Pulmonary artery endothelial cell (primary cell): ENCODE results near the gene PNPLA6. TPM values are rescaled to one million over a fixed set of nuclear protein-coding genes. Genes with fewer than 3 reads are reported as not detected.

Source experiments
- DNase-seq: peaks from one replicate; pipeline ENCODE4 v3.0.0-alpha.2; 2011; ENCODE audit warnings: low read depth, low spot score
- total RNA-seq: library from RNA; depleted of rRNA; stranded (reverse); fragments of >200 nt; gene quantifications from 2 replicates; pipeline ENCODE4 v1.2.3, GENCODE V29; 2014

PNPLA6 gene
- total RNA-seq, 1 donor from 2014 or later = 82.8 TPM

DNA sequence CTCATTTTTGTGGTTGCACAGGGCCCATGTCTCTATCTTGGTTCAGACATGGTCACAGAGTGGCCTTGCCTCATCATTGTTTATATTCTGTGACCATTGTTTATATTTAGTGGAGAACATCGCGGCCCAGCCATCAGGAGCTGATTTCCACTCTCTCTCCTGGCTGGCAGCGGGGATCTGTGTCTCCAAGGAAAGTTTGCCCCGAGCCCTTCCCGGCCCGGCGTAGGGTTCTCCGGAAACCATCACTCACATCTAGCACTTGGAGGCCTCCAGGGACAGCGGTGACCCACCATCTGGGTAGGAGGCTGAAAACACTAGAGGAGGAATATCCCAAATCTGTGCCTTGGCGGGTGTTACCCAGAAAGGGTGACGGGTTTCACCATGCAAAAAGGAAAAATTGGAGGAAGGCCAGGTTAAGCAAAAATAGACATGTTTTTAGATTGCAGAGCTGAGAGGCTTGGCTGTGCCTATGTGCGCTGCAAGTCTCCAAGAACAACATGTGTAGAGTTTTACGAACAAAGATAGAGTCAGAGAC lies 20.3 kb upstream of the PNPLA6 start:
- no peak for DNase-seq

DNA sequence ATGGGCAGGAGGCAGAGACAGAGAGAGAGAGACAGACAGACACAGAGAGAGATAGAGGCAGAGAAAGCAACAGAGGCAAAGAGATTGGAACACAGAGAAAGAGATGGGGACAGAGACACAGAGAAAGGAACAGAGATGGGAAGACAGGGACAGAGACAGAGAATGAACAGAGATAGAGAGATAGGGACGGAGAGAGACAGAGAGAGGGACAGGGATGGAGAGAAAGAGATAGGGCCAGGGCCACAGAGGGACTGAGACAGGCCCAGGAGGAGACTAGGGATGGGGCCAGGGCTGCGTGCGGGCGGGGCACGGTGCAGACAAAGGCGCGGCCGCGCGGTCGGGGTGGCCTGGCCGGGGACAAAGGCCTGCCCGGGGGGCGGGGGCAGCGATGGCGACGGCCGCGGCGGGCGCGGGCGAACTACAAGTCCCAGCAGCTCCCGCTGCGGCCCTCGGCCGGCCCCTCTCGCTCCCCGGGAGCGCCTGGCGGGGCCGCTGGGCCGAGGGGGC lies 19.8 kb upstream of the PNPLA6 start, which contains the start of gene ZNF358:
Gene ZNF358 (plus strand): TSS at position 459 of the 507 bp plus-strand sequence. CDS start 3,140 bp downstream, outside the sequence.
- DNase-seq = no peak

GRCh38 chr19:7516333-7516732 lies 19.2 kb upstream of the PNPLA6 start:
- no peak for DNase-seq

GRCh38 chr19:7516878-7517277 lies 18.6 kb upstream of the PNPLA6 start:
- no peak for DNase-seq

- DNase-seq = no peak
These were observed 16.0 kb upstream of the PNPLA6 start for GRCh38 chr19:7519361-7520130.

DNA sequence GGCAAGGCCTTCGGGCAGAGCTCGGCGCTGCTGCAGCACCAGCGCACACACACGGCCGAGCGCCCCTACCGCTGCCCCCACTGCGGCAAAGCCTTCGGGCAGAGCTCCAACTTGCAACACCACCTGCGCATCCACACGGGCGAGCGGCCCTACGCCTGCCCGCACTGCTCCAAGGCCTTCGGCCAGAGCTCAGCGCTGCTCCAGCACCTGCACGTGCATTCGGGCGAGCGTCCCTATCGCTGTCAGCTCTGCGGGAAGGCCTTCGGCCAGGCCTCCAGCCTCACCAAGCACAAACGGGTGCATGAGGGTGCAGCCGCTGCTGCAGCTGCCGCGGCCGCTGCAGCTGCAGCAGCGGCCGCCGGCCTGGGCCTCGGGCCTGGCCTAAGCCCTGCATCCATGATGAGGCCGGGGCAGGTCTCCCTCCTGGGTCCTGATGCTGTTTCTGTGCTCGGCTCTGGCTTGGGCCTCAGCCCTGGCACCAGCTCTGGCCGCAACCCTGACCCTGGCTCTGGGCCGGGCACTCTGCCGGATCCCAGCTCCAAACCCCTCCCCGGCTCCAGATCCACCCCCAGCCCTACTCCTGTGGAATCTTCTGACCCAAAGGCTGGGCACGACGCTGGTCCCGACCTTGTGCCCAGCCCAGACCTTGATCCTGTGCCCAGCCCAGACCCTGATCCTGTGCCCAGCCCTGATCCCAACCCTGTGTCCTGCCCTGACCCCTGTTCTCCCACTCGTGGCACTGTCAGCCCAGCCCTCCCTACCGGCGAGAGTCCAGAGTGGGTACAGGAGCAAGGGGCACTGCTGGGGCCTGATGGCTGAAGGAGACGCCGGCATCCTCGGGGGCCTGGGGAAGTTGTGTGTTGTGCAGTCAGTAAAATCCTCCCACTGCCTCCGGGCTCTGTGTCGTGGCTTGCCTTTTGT lies 15.1 kb upstream of the PNPLA6 start:
- DNase-seq = no peak

DNA sequence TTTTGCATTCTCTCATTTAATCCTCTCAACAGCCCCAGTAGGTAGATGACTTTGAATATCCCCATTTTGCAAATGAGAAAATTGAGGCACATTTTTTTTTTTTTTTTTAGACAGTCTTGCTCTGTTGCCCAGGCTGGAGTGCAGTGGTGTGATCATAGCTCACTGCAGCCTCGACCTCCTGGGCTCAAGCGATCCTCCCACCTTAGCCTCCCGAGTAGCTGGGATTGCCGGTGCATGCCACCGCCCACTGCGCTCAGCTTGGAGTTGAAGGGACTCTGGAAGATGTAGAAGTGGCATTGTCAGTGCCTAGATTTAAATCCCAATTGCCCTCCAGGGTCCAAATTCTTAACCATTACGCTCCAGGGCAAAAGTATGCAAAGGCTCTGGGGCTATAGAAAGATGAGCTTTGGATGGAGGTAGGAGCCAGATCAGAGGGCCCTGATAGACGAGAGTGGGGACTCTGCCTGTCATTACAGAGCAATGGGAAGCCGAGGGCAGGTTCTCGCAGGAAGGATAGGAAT lies 13.9 kb upstream of the PNPLA6 start:
- no peak for DNase-seq

- DNase-seq = peak; percentile 79
These were observed 13.2 kb upstream of the PNPLA6 start, which contains the start of gene MCOLN1 for GRCh38 chr19:7522072-7522922. Gene MCOLN1 (plus strand): TSS chr19:7522624. CDS start chr19:7522751, 127 bp downstream.

DNA sequence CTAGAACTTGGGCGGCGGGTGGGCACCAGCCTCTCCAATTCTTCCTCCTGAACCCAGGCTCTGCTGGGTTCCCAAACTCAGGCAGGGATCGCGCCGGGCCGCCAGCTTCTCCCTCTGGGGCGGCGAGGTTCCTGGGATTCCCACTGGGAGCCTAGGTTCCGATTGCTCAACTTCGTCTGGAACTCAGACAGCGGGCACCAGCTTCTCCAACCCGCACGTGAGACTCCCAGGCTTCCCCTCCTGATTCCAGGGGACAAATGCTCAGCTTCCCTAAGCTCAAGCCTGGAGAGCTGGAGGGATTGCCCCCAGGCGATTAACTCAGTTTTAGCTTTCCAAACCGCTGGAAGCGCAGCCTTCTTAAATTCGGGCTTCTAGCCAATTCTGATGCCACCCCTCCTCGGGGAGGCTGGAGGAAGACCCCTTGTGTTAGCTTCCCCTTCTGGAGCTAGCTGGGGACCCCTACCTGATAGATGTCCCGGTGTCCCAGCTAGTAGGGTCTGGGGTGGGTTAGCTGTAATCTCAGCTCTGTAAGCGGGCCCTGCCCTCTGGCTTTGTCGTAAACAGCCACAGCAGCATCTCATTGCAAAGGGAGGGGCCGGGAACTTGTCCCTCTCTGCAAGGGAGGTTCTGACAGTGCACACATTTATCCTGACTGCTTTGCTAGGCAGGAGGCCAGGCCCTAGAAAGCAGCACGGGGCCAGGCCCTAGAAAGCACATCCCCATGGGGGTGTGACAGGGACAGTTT lies 12.4 kb upstream of the PNPLA6 start:
- no peak for DNase-seq

- DNase-seq = no peak
These were observed 11.0 kb upstream of the PNPLA6 start for GRCh38 chr19:7524523-7524922.

- no peak for DNase-seq
These were observed 10.4 kb upstream of the PNPLA6 start for GRCh38 chr19:7524992-7525739.

GRCh38 chr19:7526059-7526929 lies 9.2 kb upstream of the PNPLA6 start:
- DNase-seq = no peak

DNA sequence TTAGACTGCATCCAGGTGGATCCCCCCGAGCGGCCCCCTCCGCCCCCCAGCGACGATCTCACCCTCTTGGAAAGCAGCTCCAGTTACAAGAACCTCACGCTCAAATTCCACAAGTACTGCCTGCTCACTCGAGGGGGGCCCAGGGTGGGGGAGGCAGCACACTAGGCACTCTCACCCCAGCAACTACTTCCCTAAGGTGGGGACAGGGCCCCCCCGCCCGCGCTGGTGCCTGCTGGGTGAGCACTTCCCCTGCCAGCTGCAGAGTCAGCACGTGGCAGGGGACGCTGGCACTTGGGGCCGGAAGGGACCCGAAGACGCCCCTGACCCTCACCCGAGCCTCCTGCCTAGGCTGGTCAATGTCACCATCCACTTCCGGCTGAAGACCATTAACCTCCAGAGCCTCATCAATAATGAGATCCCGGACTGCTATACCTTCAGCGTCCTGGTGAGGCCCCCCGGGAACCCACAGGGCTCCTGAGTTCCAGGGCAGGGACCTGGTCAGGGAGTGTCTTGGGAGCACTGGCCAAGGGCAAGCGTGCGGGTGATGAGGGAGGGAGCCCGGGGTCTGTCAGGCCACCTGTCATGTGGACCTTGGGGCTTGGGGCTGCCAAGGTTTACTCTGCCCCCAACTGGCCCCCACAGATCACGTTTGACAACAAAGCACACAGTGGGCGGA lies 7.9 kb upstream of the PNPLA6 start:
- no peak for DNase-seq

DNA sequence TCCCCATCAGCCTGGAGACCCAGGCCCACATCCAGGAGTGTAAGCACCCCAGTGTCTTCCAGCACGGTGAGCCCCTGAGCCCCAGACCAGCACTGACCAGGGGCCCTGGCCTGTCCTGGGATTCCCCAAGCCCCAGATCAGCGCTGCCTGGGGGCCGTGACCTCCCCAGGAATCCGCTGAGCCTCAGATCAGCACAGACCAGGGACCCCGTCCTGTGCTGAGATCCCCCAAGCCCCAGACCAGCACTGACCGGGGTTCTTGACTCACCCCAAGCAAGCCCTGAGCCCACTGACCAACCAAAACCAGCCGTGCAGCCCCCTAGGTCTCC lies 7.4 kb upstream of the PNPLA6 start:
- no peak for DNase-seq

- DNase-seq = no peak
These were observed 6.8 kb upstream of the PNPLA6 start for GRCh38 chr19:7528522-7529245.

DNA sequence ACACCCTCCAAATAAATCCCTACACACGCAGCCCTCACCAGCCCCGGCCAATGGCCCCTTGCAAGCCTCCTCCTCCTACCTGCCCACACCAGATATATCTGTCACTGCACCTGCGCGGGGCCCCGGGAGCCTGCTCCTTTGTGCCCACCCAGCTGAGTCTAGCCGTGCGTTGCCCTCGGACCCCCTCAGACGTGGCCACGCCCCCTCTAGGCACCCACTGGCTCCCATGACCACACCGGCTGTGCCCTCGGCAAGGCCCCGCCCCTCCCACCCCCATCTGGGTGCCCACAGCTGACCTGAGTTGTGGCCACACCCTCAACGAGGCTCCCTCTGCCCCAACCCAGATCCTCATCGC lies 6.3 kb upstream of the PNPLA6 start:
- no peak for DNase-seq
